Suprapubic skin (tissue), 4 donors: Measurements from ENCODE around the gene TBC1D2B. TPM values are rescaled to one million over a fixed set of nuclear protein-coding genes. Genes with fewer than 3 reads are reported as not detected.
"Not testable (repeated sequence)": the region's sequence is repeated elsewhere in the genome, so short reads cannot be mapped to it uniquely, and the experiment has no call there.

Experiments
- DNase-seq, 2 donors: peaks; one replicate each; pipeline ENCODE4 v3.0.0-alpha.2; 2019; ENCODE audit warnings: low spot score in 2 of 2
- H3K27ac ChIP-seq: fragments of 200-600 bp; sonication (generic); one replicate; pipeline ENCODE4 v1.5.1; 2019
- H3K27me3 ChIP-seq: fragments of 200-600 bp; sonication (generic); one replicate; pipeline ENCODE4 v1.5.1; 2019
- H3K36me3 ChIP-seq: fragments of 200-600 bp; sonication (generic); one replicate; pipeline ENCODE4 v1.5.1; 2019
- H3K4me1 ChIP-seq: fragments of 200-600 bp; sonication (generic); one replicate; pipeline ENCODE4 v1.5.1; 2019
- H3K4me3 ChIP-seq: fragments of 200-600 bp; sonication (generic); one replicate; pipeline ENCODE4 v1.5.1; 2019; ENCODE audit warnings: mild to moderate bottlenecking
- H3K9me3 ChIP-seq: fragments of 200-600 bp; sonication (generic); one replicate; pipeline ENCODE4 v1.5.1; 2019
- EP300 ChIP-seq: sonication (generic); formaldehyde crosslinking; IDR thresholded peaks from one replicate; pipeline ENCODE4 v1.6.1; 2017; ENCODE audit warnings: antibody characterized with exemption
- POLR2A ChIP-seq, 2 donors: fragments of 450-650 bp; IDR thresholded peaks; one replicate each; pipeline ENCODE4 v1.6.1; 2017; ENCODE audit warnings: antibody characterized with exemption in 2 of 2, mild to moderate bottlenecking in 2 of 2, moderate library complexity in 2 of 2
- POLR2AphosphoS5 ChIP-seq, 3 donors: sonication (generic); formaldehyde crosslinking; IDR thresholded peaks; one replicate each; pipeline ENCODE4 v1.6.1; 2017; ENCODE audit warnings: antibody characterized with exemption in 3 of 3
- WGBS: methylation state at CpG from one replicate; pipeline ENCODE4 v1.1.5; 2018; 5-methylcytosine and 5-hydroxymethylcytosine counted together
- total RNA-seq, 4 donors: library from RNA; depleted of rRNA; stranded (reverse); fragments of >200 nt; gene quantifications; one replicate each; pipeline ENCODE4 v1.1.0, GENCODE V29; 2016
- TF ChIP-seq, protein P1 (sequence below), 2 donors: fragments of 200-600 bp in 1 of 2; fragments of 450-650 bp in 1 of 2; sonication (generic) in 1 of 2; IDR thresholded peaks; one replicate each; pipeline ENCODE4 v1.5.1; 2016 to 2019; ENCODE audit warnings: antibody characterized with exemption in 2 of 2, mild to moderate bottlenecking in 1 of 2, moderate library complexity in 1 of 2

TBC1D2B gene
- total RNA-seq, 4 donors from 2014 or later, result 27.9 to 126 (median 41.5) TPM

DNA sequence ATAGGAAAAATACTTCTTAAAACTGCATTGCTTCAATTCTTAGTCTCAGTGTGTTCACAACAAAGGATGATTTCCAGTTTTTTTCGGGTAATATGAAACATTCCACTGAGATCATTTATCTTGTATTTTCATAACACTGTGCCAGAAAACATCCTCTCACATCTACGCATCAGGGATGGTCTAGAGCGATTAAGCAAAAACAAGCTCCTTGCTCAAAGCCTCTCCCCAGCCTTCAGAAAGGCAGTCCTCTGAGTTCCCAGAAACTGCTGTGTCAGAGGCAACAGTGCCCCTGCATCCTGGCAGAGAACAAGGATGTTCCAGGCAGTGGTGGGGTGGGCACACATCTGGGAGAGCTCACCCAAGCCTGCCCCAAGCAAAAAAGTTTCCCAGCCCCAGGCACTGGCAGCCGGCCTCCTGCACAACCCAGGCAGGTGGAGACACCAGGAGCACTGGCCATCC, 80.8 kb downstream of the TBC1D2B start:
- peaks cover 46% of the 10 kb centered on the region for H3K4me1 ChIP-seq
- H3K27ac ChIP-seq, H3K4me3 ChIP-seq, H3K27me3 ChIP-seq, H3K9me3 ChIP-seq: not testable (repeated sequence)
- H3K36me3 ChIP-seq, result peaks cover 37% of the 10 kb centered on the region
- peak in 1 of 2 donors; percentile 67 for DNase-seq
- WGBS, result 58% methylated on average over 3 of the region's 4 CpGs

DNA sequence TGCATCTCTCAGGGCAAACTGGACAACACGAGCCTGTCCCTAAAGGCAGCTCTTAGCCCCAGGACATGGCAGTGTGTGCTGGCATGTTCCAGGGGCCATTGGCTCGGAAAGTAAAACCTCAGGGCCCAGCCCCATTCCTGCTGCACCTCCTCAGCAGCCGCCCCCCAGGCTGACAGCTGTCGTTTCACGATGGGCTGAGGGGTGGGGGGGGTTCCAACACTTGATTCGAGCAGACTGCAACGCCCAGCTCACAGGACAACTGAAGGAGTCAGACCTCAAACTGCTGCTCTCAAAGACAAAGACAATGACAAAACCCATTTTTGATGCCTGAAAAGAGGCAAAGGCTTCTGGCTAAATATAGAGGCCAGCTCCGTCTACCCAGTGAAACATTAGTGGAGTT, 81.3 kb downstream of the TBC1D2B start:
- Histone ChIP-seq H3K36me3 (peaks cover 32% of the 10 kb centered on the region), H3K4me1 (peaks cover 50% of the 10 kb centered on the region)
- H3K27ac ChIP-seq, result not testable (repeated sequence)

DNA sequence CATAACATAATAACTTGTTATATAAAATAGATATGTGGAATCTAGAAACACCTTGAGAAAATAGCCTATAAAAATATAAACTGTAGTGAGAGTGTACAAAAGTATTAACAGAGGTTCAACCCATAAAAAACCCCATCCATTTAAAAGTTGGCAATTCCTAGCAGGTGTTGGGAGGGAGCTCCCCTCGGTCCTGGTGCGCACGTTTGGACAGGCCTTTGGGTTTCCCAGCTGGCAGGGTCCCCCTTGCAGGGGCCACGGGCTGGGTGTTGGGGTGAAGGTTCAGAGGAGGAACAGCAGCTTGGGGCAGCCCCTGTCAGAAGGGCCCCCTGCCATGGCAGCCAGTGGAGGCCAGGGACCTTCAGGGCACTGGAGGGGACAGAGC, 82.0 kb downstream of the TBC1D2B start:
- H3K36me3 ChIP-seq, result peaks cover 25% of the 10 kb centered on the region
- DNase-seq, result peak in 1 of 2 donors; percentile 19
- not testable (repeated sequence) for H3K27me3 ChIP-seq, H3K9me3 ChIP-seq, H3K4me3 ChIP-seq
- WGBS, result 46% methylated on average over 4 of the region's 4 CpGs
- H3K27ac ChIP-seq, result peak overlapping the region; percentile 90
- H3K4me1 ChIP-seq, result peaks cover 57% of the 10 kb centered on the region

More for the DNA sequence above, 81.3 kb downstream of the TBC1D2B start:
- H3K9me3 ChIP-seq, H3K4me3 ChIP-seq, H3K27me3 ChIP-seq: not testable (repeated sequence)
- DNase-seq, result peak in 1 of 2 donors; percentile 55
- 58% methylated on average over 2 of the region's 8 CpGs for WGBS

DNA sequence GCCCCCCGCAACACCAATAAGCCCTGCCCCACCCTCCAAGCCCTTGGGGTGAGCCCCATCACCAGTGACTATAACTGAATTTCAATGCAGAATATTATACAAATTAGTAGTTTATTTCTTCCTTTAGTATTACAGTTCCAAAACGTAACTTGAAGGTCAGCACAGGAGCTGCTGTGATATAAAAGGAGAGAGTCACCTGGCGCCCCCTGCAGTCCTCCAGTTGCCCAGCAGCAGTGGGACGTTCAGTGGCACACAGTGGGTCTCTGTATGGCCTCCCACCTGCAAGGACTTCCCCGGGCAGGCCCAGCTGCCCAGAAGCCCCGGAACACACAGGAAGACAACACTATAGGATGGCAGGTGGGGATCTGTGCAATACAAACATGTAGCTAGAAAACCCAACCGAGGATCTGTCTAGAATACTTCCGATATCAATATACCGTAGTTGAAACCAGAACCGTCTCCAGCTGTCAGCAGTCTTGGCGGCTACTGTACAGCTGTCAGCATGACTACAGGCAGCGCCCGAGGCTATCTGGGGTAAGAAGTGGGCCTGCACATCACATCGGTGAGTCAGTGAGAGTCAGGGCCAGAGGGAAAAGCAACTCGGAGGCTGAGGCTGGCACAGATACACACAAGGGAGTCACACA, 82.5 kb downstream of the TBC1D2B start:
- H3K4me1 ChIP-seq, result peaks cover 62% of the 10 kb centered on the region
- H3K36me3 ChIP-seq, result peaks cover 20% of the 10 kb centered on the region
- not testable (repeated sequence) for H3K4me3 ChIP-seq, H3K9me3 ChIP-seq, H3K27me3 ChIP-seq
- 22% methylated on average over 9 of the region's 15 CpGs for WGBS
- peak overlapping the region; percentile 90 for H3K27ac ChIP-seq
- peak in 1 of 2 donors; percentile 78 for DNase-seq

DNA sequence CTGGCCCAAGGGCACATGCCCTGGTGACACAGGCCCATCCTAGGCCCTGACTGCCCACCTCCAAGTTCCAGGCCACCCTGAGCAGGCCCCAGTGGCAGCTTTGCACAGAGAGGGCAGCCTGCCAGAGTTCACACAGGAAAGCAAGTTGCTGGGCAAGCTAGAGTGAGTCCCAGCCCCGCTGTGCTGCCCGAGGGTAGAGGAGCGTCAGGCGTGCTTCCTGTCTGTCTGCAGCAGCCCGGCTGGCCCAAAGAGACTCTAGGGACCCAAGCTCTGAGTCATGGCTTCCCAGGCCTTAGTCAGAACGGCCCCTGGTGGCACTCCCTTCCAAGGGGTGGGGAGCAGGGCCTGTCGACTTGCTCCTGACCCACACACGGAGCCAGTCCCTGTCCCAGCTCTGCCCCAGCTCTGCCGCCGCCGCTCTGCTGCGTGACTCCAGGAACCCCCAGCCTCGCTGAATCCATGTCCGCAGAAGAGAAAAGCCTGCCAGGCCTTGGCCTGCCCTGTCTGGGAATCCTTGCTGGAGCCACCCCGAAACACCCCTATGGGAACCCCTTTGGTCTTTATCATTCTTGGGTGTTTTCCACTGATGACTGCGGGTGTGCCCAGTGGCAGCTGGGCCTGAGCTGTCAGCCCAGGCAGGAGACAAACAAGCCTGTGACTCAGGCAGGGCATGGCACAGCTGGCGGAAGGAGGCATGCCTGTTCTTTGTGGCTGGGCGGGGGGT, 83.4 kb downstream of the TBC1D2B start:
- H3K9me3 ChIP-seq, H3K27me3 ChIP-seq: not testable (repeated sequence)
- peak in 2 of 3 donors; percentile 18 to 62 for TF ChIP-seq POLR2AphosphoS5 (IDR thresholded peaks at IDR 0.05)
- peak overlapping the region; percentile 90 for H3K27ac ChIP-seq
- H3K4me1 ChIP-seq, result peaks cover 68% of the 10 kb centered on the region
- peak; percentile 92 to 95 for DNase-seq
- H3K36me3 ChIP-seq, result peaks cover 15% of the 10 kb centered on the region
- H3K4me3 ChIP-seq, result peak overlapping the region; percentile 9
- WGBS, result 0% methylated on average over 7 of the region's 18 CpGs

DNA sequence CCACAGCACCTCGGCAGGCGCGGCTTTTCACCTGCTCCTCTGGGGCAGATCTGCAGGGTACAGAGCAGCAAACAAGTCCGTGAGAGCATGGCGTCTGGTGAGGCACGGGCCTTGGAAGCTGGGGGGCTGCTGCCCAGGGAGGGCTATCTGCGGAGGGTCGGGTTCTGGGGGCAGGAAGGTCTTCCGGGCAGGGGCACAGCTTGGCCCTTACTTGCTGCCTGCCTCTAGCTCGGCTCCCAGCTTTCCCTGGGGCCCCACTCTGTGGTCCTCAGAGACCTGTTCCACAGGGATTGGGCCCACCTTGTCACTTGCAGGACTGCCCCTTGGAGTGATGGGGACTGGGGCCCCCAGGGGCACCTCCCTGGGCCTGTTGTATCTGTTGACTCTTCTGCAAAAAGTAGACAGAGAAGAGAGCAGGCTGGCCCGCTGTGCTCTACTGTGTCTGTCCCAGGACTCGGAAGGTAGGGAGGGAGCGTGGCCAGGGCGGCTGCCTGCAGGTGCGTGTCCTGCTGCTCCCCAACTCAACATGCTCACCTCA, 84.1 kb downstream of the TBC1D2B start:
- H3K4me1 ChIP-seq, result peaks cover 75% of the 10 kb centered on the region
- DNase-seq, result peak in 1 of 2 donors; percentile 68
- H3K36me3 ChIP-seq, result peaks cover 9% of the 10 kb centered on the region
- H3K27me3 ChIP-seq, result no peaks in the 10 kb centered on the region
- H3K27ac ChIP-seq, result peak overlapping the region; percentile 90
- 74% methylated on average over 9 of the region's 15 CpGs for WGBS
- no peak overlapping the region for H3K4me3 ChIP-seq
- no peak for TF ChIP-seq POLR2AphosphoS5 (IDR thresholded peaks at IDR 0.05)
- no peaks in the 10 kb centered on the region for H3K9me3 ChIP-seq

DNA sequence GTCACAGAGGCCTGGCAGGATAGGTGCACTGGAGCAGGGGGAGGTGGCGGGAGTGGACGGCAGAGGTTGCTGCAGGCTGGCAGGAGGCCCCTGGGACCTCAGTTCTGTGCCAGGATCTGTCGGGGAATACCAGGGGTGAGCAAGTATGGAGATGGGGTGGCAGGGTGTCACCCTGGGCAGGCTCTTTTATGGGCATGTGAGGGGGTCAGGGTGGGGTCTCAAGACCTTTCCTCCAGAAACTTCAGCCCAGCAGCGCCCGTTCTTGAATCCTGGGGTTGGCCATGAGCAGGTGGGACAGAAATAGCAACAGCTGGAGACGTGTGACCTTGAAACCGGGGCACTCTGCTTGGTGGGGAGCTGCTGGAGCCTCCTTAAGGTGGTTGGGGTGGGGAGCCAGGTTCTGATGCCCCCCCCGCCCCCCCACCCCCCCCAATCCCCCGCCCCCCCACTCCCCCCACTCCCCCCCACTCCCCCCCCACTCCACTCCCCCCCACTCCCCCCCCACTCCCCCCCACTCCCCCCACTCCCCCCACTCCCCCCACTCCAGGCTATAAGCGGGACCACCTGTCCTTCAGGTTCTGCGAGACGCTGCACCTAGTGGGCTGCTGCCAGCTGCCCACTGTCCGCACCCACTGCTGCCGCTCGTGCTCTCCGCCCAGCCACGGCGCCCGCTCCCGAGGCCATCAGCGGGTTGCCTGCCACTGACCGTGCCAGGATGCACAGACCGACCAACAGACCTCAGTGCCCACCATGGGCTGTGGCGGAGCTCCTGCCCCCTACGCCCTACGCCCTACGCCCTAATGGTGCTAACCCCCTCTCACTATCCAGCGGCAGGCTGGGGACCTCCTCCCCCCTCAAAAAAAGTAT, 84.9 kb downstream of the TBC1D2B start:
- peaks cover 81% of the 10 kb centered on the region for H3K4me1 ChIP-seq
- H3K27me3 ChIP-seq, result no peaks in the 10 kb centered on the region
- TF ChIP-seq POLR2A (IDR thresholded peaks at IDR 0.05) (no peak), EP300 (no peak), POLR2AphosphoS5 (IDR thresholded peaks at IDR 0.05) (no peak)
- TF ChIP-seq, protein P1, sequence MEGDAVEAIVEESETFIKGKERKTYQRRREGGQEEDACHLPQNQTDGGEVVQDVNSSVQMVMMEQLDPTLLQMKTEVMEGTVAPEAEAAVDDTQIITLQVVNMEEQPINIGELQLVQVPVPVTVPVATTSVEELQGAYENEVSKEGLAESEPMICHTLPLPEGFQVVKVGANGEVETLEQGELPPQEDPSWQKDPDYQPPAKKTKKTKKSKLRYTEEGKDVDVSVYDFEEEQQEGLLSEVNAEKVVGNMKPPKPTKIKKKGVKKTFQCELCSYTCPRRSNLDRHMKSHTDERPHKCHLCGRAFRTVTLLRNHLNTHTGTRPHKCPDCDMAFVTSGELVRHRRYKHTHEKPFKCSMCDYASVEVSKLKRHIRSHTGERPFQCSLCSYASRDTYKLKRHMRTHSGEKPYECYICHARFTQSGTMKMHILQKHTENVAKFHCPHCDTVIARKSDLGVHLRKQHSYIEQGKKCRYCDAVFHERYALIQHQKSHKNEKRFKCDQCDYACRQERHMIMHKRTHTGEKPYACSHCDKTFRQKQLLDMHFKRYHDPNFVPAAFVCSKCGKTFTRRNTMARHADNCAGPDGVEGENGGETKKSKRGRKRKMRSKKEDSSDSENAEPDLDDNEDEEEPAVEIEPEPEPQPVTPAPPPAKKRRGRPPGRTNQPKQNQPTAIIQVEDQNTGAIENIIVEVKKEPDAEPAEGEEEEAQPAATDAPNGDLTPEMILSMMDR (IDR thresholded peaks at IDR 0.05), result no peak
- H3K27ac ChIP-seq, result peak overlapping the region; percentile 90
- DNase-seq, result peak in 1 of 2 donors; percentile 65
- H3K36me3 ChIP-seq, result peaks cover under 1% of the 10 kb centered on the region
- H3K4me3 ChIP-seq, result no peak overlapping the region
- 61% methylated on average over 18 of the region's 28 CpGs for WGBS
- no peaks in the 10 kb centered on the region for H3K9me3 ChIP-seq

DNA sequence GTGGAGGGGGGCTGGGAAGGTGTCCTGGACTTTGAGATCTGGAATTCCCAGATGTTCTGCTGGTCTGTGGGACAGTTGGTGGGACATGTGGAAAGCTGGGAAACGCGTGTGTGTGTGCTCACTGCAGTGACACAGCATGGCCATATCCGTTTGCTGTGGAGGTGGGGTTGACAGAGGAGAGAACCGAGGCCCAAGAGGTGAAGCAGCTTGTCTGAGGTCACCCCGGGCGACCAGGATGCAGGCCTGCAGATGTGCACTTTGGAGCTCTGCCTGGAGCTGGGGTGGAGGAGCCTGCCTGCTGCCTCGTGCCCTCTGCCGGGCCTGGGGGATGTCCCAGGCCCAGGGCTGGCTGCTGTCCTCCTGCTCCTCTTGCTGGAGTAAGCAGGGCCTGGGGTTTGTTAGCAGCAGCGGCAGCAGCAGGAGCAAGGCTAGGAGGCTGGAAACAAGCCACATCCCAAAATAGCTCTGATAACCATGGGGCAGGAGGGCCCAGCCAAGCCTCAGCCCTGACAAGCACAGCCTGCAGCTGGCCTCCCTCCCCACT, 85.8 kb downstream of the TBC1D2B start:
- not testable (repeated sequence) for H3K4me3 ChIP-seq, H3K36me3 ChIP-seq, H3K27me3 ChIP-seq, H3K9me3 ChIP-seq
- Histone ChIP-seq H3K4me1 (peaks cover 85% of the 10 kb centered on the region), H3K27ac (peak overlapping the region; percentile 38)
- WGBS, result 12% methylated on average over 4 of the region's 9 CpGs
- peak in 1 of 2 donors; percentile 78 for DNase-seq
